Caco-2 (cell line): ENCODE data around the gene CXCL3. TPM values are rescaled to one million over a fixed set of nuclear protein-coding genes. Genes with fewer than 3 reads are reported as not detected.

Source experiments
- BruUV-seq: library from RNA; stranded (reverse); fragments of 400-500 nt; replicated peaks from 2 replicates; lab custom pipeline; 2021; lab: Mats Ljungman, UMichigan
- CTCF ChIA-PET: fragments of 300-600 bp; sonication (Branson Sonifier 250); formaldehyde crosslinking; loops from one replicate; lab custom pipeline; 2022; ENCODE audit warnings: antibody characterized with exemption; lab: Charles Lee
- POLR2A ChIA-PET: fragments of 300-600 bp; sonication (Branson Sonifier 250); formaldehyde crosslinking; loops from one replicate; lab custom pipeline; 2022; ENCODE audit warnings: antibody characterized with exemption; lab: Charles Lee
- DNase-seq, 2 experiments: peaks; one replicate each; pipeline versions ENCODE4 v3.0.0 to v3.0.0-alpha.2; 2020 to 2022
- H3K27me3 ChIP-seq: replicated peaks from 2 replicates; pipeline ENCODE4 v1.6.0; 2011; ENCODE audit warnings: low read length; ENCODE audit not compliant: control insufficient read depth, insufficient read depth
- H3K36me3 ChIP-seq: 2 replicates; pipeline ENCODE4 v1.5.1; 2011; ENCODE audit warnings: low read length; ENCODE audit not compliant: control insufficient read depth, insufficient read depth
- H3K4me1 ChIP-seq: fragments of 250-450 bp; sonication (Bioruptor Pico); 2 replicates; pipeline ENCODE4 v1.5.1; 2020; ENCODE audit warnings: mild to moderate bottlenecking
- H3K4me3 ChIP-seq: 2 replicates; pipeline ENCODE4 v1.5.1; 2011; ENCODE audit warnings: low read depth, mild to moderate bottlenecking, control low read depth, low read length
- H3K9me3 ChIP-seq: fragments of 250-450 bp; sonication (Bioruptor Pico); 2 replicates; pipeline ENCODE4 v1.5.1; 2020; ENCODE audit warnings: mild to moderate bottlenecking, moderate library complexity
- H3K27ac Mint-ChIP-seq: one replicate; pipeline ENCODE4 v1.8.0; 2022; ENCODE audit warnings: mixed read lengths; ENCODE audit not compliant: unreplicated experiment
- H3K27me3 Mint-ChIP-seq: one replicate; pipeline ENCODE4 v1.8.0; 2022; ENCODE audit warnings: mixed read lengths; ENCODE audit not compliant: insufficient read depth, unreplicated experiment
- H3K36me3 Mint-ChIP-seq: one replicate; pipeline ENCODE4 v1.8.0; 2022; ENCODE audit warnings: mild to moderate bottlenecking, mixed read lengths; ENCODE audit not compliant: insufficient read depth, unreplicated experiment
- H3K4me1 Mint-ChIP-seq: one replicate; pipeline ENCODE4 v1.8.0; 2022; ENCODE audit warnings: low read depth, mixed read lengths; ENCODE audit not compliant: unreplicated experiment
- H3K4me3 Mint-ChIP-seq: one replicate; pipeline ENCODE4 v1.8.0; 2022; ENCODE audit warnings: mild to moderate bottlenecking, moderate library complexity, mixed read lengths; ENCODE audit not compliant: unreplicated experiment
- H3K9me3 Mint-ChIP-seq: one replicate; pipeline ENCODE4 v1.8.0; 2022; ENCODE audit warnings: mixed read lengths; ENCODE audit not compliant: unreplicated experiment
- CTCF ChIP-seq, 2 experiments: fragments of 200-600 bp in 1 of 2; IDR thresholded peaks; 1 replicate in 1 of 2; 2 replicates in 1 of 2; pipeline versions ENCODE4 v1.5.1 to v1.8.0; 2011 to 2022; ENCODE audit warnings: antibody characterized with exemption in 1 of 2, control low read depth in 1 of 2, inconsistent platforms in 1 of 2, low read depth in 1 of 2, low read length in 1 of 2, mild to moderate bottlenecking in 1 of 2, moderate library complexity in 1 of 2; ENCODE audit not compliant: insufficient read depth in 1 of 2, severe bottlenecking in 1 of 2, unreplicated experiment in 1 of 2
- intact Hi-C: fragments of 100-400 bp; cut with micrococcal nuclease; formaldehyde crosslinking; loops from one replicate; pipeline ENCODE4 v1.10.0; 2022; ENCODE audit not compliant: unreplicated experiment
- total RNA-seq: library from RNA; stranded (reverse); gene quantifications from 2 replicates; pipeline ENCODE4 v1.2.3, GENCODE V29; 2022

CXCL3 gene
- total RNA-seq, 1 experiment from 2014 or later: 1.9 TPM

DNA sequence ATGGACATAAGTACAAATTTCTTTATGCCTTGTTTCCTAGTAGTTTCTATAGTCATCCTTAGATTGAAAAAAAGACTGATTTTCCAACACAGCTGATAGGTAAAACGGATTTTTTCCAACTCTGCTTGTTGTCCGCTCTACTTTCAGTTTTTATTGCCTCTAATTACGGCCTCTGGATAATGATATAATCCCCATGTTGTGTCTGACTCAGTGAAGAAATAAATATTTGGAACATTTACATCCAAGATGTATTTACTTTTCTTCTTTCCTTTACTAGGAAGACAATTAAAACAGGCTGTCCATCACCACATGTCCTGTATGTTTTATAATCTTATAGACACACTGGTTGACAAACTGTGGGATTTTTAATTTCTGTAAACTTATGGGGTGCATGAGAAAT, 6.8 kb upstream of the CXCL3 start:
- CTCF ChIA-PET: interaction anchor here (0.8 kb wide), 1 partner anchor 11 kb away, joined by 3 read pairs; no protein-coding TSS in a partner anchor
- POLR2A ChIA-PET: no interaction called here
- H3K27ac Mint-ChIP-seq: no peak overlapping the region
- no TSS peak for BruUV-seq
- DNase-seq: no peak
- H3K4me3 ChIP-seq: no peak overlapping the region
- peaks cover 12% of the 10 kb centered on the region for H3K4me1 Mint-ChIP-seq
- no peaks in the 10 kb centered on the region for H3K36me3 ChIP-seq
- H3K4me1 ChIP-seq: no peaks in the 10 kb centered on the region
- no peak for TF ChIP-seq CTCF (IDR thresholded peaks at IDR 0.05; ENCODE audit: insufficient read depth in 1 of 2, low read depth in 1 of 2, low read length in 1 of 2, severe bottlenecking in 1 of 2, unreplicated experiment in 1 of 2)
- H3K4me3 Mint-ChIP-seq: no peak overlapping the region
- intact Hi-C loops: no loop called here
- H3K27me3 Mint-ChIP-seq: no peaks in the 10 kb centered on the region
- H3K36me3 Mint-ChIP-seq: no peaks in the 10 kb centered on the region
- H3K27me3 ChIP-seq: no peaks in the 10 kb centered on the region
- no peaks in the 10 kb centered on the region for H3K9me3 Mint-ChIP-seq
- H3K9me3 ChIP-seq: no peaks in the 10 kb centered on the region

DNA sequence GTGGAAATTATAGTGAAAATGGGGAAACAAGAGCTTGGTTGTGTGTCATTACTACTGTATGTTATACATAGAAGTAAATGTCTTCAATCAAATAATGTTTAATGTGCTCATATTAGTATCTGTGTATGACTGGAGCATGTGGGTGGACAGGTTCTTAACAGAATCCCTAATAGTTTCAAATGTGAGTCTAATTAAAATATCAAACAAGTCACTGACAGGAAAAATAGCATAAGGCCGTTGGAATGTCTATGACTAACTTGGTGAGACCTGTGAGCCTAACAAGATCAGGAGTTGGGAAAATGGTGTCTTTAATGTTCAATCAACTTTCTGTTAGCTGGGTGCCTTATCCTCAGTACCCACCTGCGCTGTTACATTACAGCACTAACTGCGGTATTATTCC, 6.2 kb upstream of the CXCL3 start:
- Mint-ChIP-seq H3K4me1 (peaks cover 15% of the 10 kb centered on the region), H3K36me3 (no peaks in the 10 kb centered on the region), H3K4me3 (no peak overlapping the region), H3K27ac (no peak overlapping the region), H3K9me3 (no peaks in the 10 kb centered on the region), H3K27me3 (no peaks in the 10 kb centered on the region)
- POLR2A ChIA-PET: interaction anchor here (0.6 kb wide), 1 partner anchor 97 kb away, joined by 3 read pairs; no protein-coding TSS in a partner anchor
- H3K4me1 ChIP-seq: no peaks in the 10 kb centered on the region
- no peaks in the 10 kb centered on the region for H3K9me3 ChIP-seq
- no peak for TF ChIP-seq CTCF (IDR thresholded peaks at IDR 0.05; ENCODE audit: insufficient read depth in 1 of 2, low read depth in 1 of 2, low read length in 1 of 2, severe bottlenecking in 1 of 2, unreplicated experiment in 1 of 2)
- no TSS peak for BruUV-seq
- no peaks in the 10 kb centered on the region for H3K27me3 ChIP-seq
- no peak for DNase-seq
- H3K4me3 ChIP-seq: no peak overlapping the region
- intact Hi-C loops: no loop called here
- CTCF ChIA-PET: interaction anchor here (0.8 kb wide), 1 partner anchor 12 kb away, joined by 3 read pairs; no protein-coding TSS in a partner anchor
- H3K36me3 ChIP-seq: no peaks in the 10 kb centered on the region

DNA sequence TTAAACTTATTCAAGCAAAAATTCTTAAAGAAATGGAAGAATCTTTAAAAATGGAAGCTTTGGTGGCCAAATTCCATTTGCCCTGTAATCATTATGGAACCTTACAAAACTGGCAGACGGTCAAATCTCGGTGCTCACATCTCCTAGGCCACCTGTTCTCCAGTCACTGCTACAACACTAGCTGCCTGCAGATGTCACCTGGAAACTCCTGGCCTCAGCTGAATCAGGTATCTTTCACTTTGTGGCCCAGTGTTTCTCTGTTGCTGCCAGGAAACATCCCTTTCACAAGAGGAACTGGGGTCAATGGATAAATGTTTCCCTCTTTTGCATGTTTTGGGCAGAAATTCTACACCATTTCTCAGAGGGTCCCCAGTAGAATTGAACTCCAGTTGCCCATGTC, 4.2 kb upstream of the CXCL3 start:
- POLR2A ChIA-PET: no interaction called here
- H3K4me1 ChIP-seq: no peaks in the 10 kb centered on the region; the same call in 1 of the 2 replicates
- H3K9me3 ChIP-seq: no peaks in the 10 kb centered on the region
- no peaks in the 10 kb centered on the region for H3K27me3 Mint-ChIP-seq
- CTCF ChIA-PET: interaction anchor here (1.7 to 1.8 kb wide), 2 partner anchors 57 to 92 kb away, joined by 5 to 6 read pairs; partner anchors contain the start of gene CXCL2
- no peaks in the 10 kb centered on the region for H3K27me3 ChIP-seq
- TF ChIP-seq CTCF (IDR thresholded peaks at IDR 0.05; ENCODE audit: insufficient read depth in 1 of 2, low read depth in 1 of 2, low read length in 1 of 2, severe bottlenecking in 1 of 2, unreplicated experiment in 1 of 2): peak; percentile 20 to 43
- H3K36me3 ChIP-seq: no peaks in the 10 kb centered on the region
- peaks cover 15% of the 10 kb centered on the region for H3K4me1 Mint-ChIP-seq
- H3K4me3 Mint-ChIP-seq: no peak overlapping the region
- DNase-seq: peak; percentile 39 to 47
- intact Hi-C loops: loop anchor here (1.0 kb wide), 2 partner anchors 57 to 92 kb away; partner anchors contain the start of gene CXCL2
- no peaks in the 10 kb centered on the region for H3K9me3 Mint-ChIP-seq
- H3K27ac Mint-ChIP-seq: no peak overlapping the region
- H3K36me3 Mint-ChIP-seq: no peaks in the 10 kb centered on the region
- H3K4me3 ChIP-seq: no peak overlapping the region
- no TSS peak for BruUV-seq
